Natural killer cell (primary cell): ENCODE measurements around the gene DAZAP1. TPM values are rescaled to one million over a fixed set of nuclear protein-coding genes. Genes with fewer than 3 reads are reported as not detected.

Source experiments
- ATAC-seq, 3 donors: fragments of 150-1000 bp in 2 of 3; fragments of 200-7000 bp in 1 of 3; cut with Tn5 transposase; 1 replicate in 1 of 3; 2 replicates in 2 of 3; pipeline ENCODE4 v1.10.0; 2021; ENCODE audit warnings: mild to moderate bottlenecking in 2 of 3, moderate library complexity in 2 of 3
- DNase-seq, 2 donors: peaks; one replicate each; pipeline versions ENCODE4 v3.0.0 to v3.0.0-alpha.2; 2013 to 2021; ENCODE audit warnings: mixed read lengths in 1 of 2
- H3K27ac ChIP-seq: one replicate; pipeline ENCODE4 v1.5.1; 2013; ENCODE audit warnings: mild to moderate bottlenecking, low read length
- H3K27me3 ChIP-seq: one replicate; pipeline ENCODE4 v1.6.1; 2013; ENCODE audit warnings: low read length; ENCODE audit not compliant: control insufficient read depth, insufficient read depth
- H3K36me3 ChIP-seq: one replicate; pipeline ENCODE4 v1.6.1; 2013; ENCODE audit warnings: low read length; ENCODE audit not compliant: control insufficient read depth, insufficient read depth
- H3K4me1 ChIP-seq: one replicate; pipeline ENCODE4 v1.6.1; 2013; ENCODE audit warnings: low read length; ENCODE audit not compliant: control insufficient read depth, insufficient read depth
- H3K4me3 ChIP-seq: one replicate; pipeline ENCODE4 v1.5.1; 2013; ENCODE audit warnings: low read length
- H3K9me3 ChIP-seq: one replicate; pipeline ENCODE4 v1.6.1; 2013; ENCODE audit warnings: low read length; ENCODE audit not compliant: control insufficient read depth, insufficient read depth
- H3K27ac Mint-ChIP-seq, 2 donors: one replicate each; pipeline ENCODE4 v1.8.0; 2022; ENCODE audit warnings: mild to moderate bottlenecking in 2 of 2, mixed read lengths in 2 of 2, moderate library complexity in 1 of 2
- H3K27me3 Mint-ChIP-seq, 2 donors: one replicate each; pipeline ENCODE4 v1.8.0; 2022; ENCODE audit warnings: low read depth in 2 of 2, mixed read lengths in 2 of 2
- H3K36me3 Mint-ChIP-seq: one replicate; pipeline ENCODE4 v1.8.0; 2022; ENCODE audit warnings: mixed read lengths
- H3K4me1 Mint-ChIP-seq, 2 donors: one replicate each; pipeline ENCODE4 v1.8.0; 2022; ENCODE audit warnings: mixed read lengths in 2 of 2
- H3K4me3 Mint-ChIP-seq: one replicate; pipeline ENCODE4 v1.8.0; 2022; ENCODE audit warnings: mild to moderate bottlenecking, moderate library complexity, mixed read lengths
- H3K9me3 Mint-ChIP-seq, 2 donors: one replicate each; pipeline ENCODE4 v1.8.0; 2022; ENCODE audit warnings: mixed read lengths in 2 of 2
- WGBS: methylation state at CpG from one replicate; pipeline ENCODE4 v1.1.7; 2013; ENCODE audit warnings: missing lambda C conversion rate; ENCODE audit not compliant: insufficient coverage; 5-methylcytosine and 5-hydroxymethylcytosine counted together
- intact Hi-C: fragments of 100-400 bp; cut with micrococcal nuclease; formaldehyde crosslinking; loops from one replicate; pipeline ENCODE4 v1.14.2; 2022
- total RNA-seq, 4 donors: library from RNA; stranded (reverse); fragments of 120-200 nt in 1 of 4; gene quantifications; one replicate each; pipeline versions ENCODE4 v1.2.3 to v1.2.4, GENCODE V29; 2013 to 2022
- TF ChIP-seq, protein P1 (sequence below): fragments of 200-600 bp; IDR thresholded peaks from one replicate; pipeline ENCODE4 v1.8.0; 2022; ENCODE audit warnings: antibody characterized with exemption

DAZAP1 gene
- total RNA-seq, 3 donors from 2014 or later (not counting 1 experiment from before 2014, with no cell fraction given): 166 to 207 (median 170) TPM

DNA sequence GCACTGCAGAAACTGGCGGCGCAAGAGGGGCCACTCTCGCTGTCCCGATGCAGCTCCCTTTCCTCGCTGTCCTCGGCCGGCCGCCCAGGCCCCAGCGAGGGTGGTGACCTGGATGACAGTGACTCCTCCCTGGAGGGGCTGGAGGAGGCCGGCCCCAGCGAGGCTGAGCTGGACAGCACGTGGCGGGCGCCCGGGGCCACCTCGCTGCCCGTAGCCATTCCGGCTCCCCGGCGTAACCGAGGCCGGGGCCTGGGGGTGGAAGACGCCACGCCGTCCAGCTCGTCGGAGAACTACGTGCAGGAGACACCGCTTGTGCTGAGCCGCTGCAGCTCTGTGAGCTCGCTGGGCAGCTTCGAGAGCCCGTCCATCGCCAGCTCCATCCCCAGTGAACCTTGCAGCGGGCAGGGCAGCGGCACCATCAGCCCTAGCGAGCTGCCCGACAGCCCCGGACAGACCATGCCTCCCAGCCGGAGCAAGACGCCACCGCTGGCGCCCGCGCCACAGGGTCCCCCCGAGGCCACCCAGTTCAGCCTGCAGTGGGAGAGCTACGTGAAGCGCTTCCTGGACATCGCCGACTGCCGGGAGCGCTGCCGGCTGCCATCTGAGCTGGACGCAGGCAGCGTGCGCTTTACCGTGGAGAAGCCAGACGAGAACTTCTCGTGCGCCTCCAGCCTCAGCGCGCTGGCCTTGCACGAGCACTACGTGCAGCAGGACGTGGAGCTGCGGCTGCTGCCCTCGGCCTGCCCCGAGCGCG lies 59.3 kb downstream of the DAZAP1 start:
- intact Hi-C loops: no loop called here
- TF ChIP-seq, protein P1, sequence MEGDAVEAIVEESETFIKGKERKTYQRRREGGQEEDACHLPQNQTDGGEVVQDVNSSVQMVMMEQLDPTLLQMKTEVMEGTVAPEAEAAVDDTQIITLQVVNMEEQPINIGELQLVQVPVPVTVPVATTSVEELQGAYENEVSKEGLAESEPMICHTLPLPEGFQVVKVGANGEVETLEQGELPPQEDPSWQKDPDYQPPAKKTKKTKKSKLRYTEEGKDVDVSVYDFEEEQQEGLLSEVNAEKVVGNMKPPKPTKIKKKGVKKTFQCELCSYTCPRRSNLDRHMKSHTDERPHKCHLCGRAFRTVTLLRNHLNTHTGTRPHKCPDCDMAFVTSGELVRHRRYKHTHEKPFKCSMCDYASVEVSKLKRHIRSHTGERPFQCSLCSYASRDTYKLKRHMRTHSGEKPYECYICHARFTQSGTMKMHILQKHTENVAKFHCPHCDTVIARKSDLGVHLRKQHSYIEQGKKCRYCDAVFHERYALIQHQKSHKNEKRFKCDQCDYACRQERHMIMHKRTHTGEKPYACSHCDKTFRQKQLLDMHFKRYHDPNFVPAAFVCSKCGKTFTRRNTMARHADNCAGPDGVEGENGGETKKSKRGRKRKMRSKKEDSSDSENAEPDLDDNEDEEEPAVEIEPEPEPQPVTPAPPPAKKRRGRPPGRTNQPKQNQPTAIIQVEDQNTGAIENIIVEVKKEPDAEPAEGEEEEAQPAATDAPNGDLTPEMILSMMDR: no peak
- no peaks in the 10 kb centered on the region for H3K9me3 ChIP-seq
- no peak overlapping the region for H3K4me3 ChIP-seq
- peaks cover 50% of the 10 kb centered on the region for H3K4me1 ChIP-seq
- ATAC-seq (no peak), DNase-seq (no peak)
- WGBS: 40% methylated on average over 70 of the region's 70 CpGs
- H3K9me3 Mint-ChIP-seq: no peaks in the 10 kb centered on the region
- H3K27ac ChIP-seq: no peak overlapping the region
- H3K4me3 Mint-ChIP-seq: no peak overlapping the region
- H3K4me1 Mint-ChIP-seq: peaks cover 0 to 11% of the 10 kb centered on the region in 2 donors
- peaks cover 21% of the 10 kb centered on the region for H3K27me3 ChIP-seq
- H3K27ac Mint-ChIP-seq: no peak overlapping the region
- H3K36me3 ChIP-seq: no peaks in the 10 kb centered on the region
- peaks cover 0 to 3% of the 10 kb centered on the region in 2 donors for H3K27me3 Mint-ChIP-seq
- no peaks in the 10 kb centered on the region for H3K36me3 Mint-ChIP-seq

DNA sequence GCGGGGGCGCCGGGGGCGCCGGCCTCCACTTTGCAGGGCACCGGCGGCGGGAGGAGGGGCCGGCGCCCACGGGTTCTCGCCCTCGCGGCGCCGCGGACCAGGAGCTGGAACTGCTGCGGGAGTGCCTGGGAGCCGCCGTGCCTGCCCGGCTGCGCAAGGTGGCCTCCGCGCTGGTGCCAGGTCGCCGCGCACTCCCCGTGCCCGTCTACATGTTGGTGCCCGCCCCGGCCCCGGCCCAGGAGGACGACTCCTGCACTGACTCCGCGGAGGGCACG lies 59.8 kb downstream of the DAZAP1 start:
- 4% methylated on average over 36 of the region's 36 CpGs for WGBS
- Mint-ChIP-seq H3K4me1 (peaks cover 0 to 11% of the 10 kb centered on the region in 2 donors), H3K4me3 (no peak overlapping the region), H3K9me3 (no peaks in the 10 kb centered on the region), H3K27me3 (peaks cover 0 to 3% of the 10 kb centered on the region in 2 donors), H3K27ac (no peak overlapping the region), H3K36me3 (no peaks in the 10 kb centered on the region)
- TF ChIP-seq, protein P1: no peak
- H3K36me3 ChIP-seq: no peaks in the 10 kb centered on the region
- DNase-seq: no peak
- H3K27ac ChIP-seq: no peak overlapping the region
- H3K4me1 ChIP-seq: peaks cover 56% of the 10 kb centered on the region
- intact Hi-C loops: no loop called here
- H3K4me3 ChIP-seq: no peak overlapping the region
- no peaks in the 10 kb centered on the region for H3K9me3 ChIP-seq
- H3K27me3 ChIP-seq: peaks cover 23% of the 10 kb centered on the region
- ATAC-seq: no peak

DNA sequence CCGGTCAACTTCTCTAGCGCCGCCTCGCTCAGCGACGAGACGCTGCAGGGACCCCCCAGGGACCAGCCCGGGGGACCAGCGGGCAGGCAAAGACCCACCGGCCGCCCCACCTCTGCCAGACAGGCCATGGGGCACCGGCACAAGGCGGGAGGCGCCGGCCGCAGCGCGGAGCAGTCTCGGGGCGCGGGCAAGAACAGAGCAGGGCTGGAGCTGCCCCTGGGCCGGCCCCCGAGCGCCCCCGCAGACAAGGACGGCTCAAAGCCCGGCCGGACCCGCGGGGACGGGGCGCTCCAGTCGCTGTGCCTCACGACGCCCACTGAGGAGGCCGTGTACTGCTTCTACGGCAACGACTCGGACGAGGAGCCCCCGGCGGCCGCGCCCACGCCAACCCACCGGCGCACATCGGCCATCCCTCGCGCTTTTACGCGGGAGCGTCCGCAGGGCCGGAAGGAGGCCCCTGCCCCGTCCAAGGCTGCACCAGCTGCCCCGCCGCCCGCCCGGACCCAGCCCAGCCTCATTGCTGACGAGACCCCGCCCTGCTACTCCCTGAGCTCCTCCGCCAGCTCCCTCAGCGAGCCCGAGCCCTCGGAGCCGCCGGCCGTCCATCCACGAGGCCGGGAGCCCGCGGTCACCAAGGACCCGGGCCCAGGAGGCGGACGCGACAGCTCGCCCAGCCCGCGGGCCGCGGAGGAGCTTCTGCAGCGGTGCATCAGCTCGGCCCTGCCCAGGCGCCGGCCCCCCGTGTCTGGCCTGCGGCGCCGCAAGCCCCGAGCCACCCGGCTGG lies 60.3 kb downstream of the DAZAP1 start:
- Histone ChIP-seq H3K36me3 (no peaks in the 10 kb centered on the region), H3K27ac (no peak overlapping the region), H3K4me3 (no peak overlapping the region), H3K9me3 (no peaks in the 10 kb centered on the region), H3K27me3 (peaks cover 27% of the 10 kb centered on the region), H3K4me1 (peaks cover 61% of the 10 kb centered on the region)
- DNase-seq (no peak), ATAC-seq (no peak)
- H3K27ac Mint-ChIP-seq: no peak overlapping the region
- TF ChIP-seq, protein P1: no peak
- H3K36me3 Mint-ChIP-seq: no peaks in the 10 kb centered on the region
- peaks cover 0 to 3% of the 10 kb centered on the region in 2 donors for H3K27me3 Mint-ChIP-seq
- intact Hi-C loops: no loop called here
- H3K4me1 Mint-ChIP-seq: peaks cover 0 to 11% of the 10 kb centered on the region in 2 donors
- H3K4me3 Mint-ChIP-seq: no peak overlapping the region
- 4% methylated on average over 92 of the region's 92 CpGs for WGBS
- H3K9me3 Mint-ChIP-seq: no peaks in the 10 kb centered on the region
